Activated B cell treated with CpG ODN at 0.5 μM for 24 hours (primary cell): ENCODE results near the gene ZNF646. TPM values are rescaled to one million over a fixed set of nuclear protein-coding genes. Genes with fewer than 3 reads are reported as not detected.

ENCODE experiments used
- ATAC-seq: fragments of 200-7000 bp; cut with Tn5 transposase; one replicate; pipeline ENCODE4 v1.10.0; 2021; ENCODE audit warnings: low read depth, mild to moderate bottlenecking, moderate library complexity
- CTCF ChIA-PET: fragments of 350-600 bp; sonication (Branson Sonifier 250); formaldehyde crosslinking; loops from one replicate; lab custom pipeline; 2021; ENCODE audit warnings: antibody characterized with exemption; lab: Charles Lee
- POLR2A ChIA-PET: fragments of 350-600 bp; sonication (Branson Sonifier 250); formaldehyde crosslinking; loops from one replicate; lab custom pipeline; 2021; ENCODE audit warnings: antibody characterized with exemption; lab: Charles Lee
- DNase-seq: peaks from one replicate; pipeline ENCODE4 v3.0.0; 2022
- H3K27ac Mint-ChIP-seq: one replicate; pipeline ENCODE4 v1.8.0; 2020; ENCODE audit warnings: mixed read lengths
- H3K27me3 Mint-ChIP-seq: one replicate; pipeline ENCODE4 v1.8.0; 2021; ENCODE audit warnings: mixed read lengths
- H3K36me3 Mint-ChIP-seq: one replicate; pipeline ENCODE4 v1.8.0; 2021; ENCODE audit warnings: low read depth, mixed read lengths
- H3K4me1 Mint-ChIP-seq: one replicate; pipeline ENCODE4 v1.8.0; 2021; ENCODE audit warnings: mixed read lengths
- H3K4me3 Mint-ChIP-seq: one replicate; pipeline ENCODE4 v1.8.0; 2020; ENCODE audit warnings: mild to moderate bottlenecking, mixed read lengths
- H3K9me3 Mint-ChIP-seq: one replicate; pipeline ENCODE4 v1.8.0; 2020; ENCODE audit warnings: mixed read lengths
- intact Hi-C: fragments of 100-400 bp; cut with micrococcal nuclease; formaldehyde crosslinking; loops from one replicate; pipeline ENCODE4 v1.15.1; 2024
- total RNA-seq: library from RNA; stranded (reverse); gene quantifications from 2 replicates; pipeline ENCODE4 v1.2.3, GENCODE V29; 2022
- TF ChIP-seq, protein P1 (sequence below): fragments of 200-600 bp; IDR thresholded peaks from one replicate; pipeline ENCODE4 v1.8.0; 2022; ENCODE audit warnings: antibody characterized with exemption, mild to moderate bottlenecking

The ZNF646 gene
- total RNA-seq, 1 donor from 2014 or later, result 32.5 TPM

DNA sequence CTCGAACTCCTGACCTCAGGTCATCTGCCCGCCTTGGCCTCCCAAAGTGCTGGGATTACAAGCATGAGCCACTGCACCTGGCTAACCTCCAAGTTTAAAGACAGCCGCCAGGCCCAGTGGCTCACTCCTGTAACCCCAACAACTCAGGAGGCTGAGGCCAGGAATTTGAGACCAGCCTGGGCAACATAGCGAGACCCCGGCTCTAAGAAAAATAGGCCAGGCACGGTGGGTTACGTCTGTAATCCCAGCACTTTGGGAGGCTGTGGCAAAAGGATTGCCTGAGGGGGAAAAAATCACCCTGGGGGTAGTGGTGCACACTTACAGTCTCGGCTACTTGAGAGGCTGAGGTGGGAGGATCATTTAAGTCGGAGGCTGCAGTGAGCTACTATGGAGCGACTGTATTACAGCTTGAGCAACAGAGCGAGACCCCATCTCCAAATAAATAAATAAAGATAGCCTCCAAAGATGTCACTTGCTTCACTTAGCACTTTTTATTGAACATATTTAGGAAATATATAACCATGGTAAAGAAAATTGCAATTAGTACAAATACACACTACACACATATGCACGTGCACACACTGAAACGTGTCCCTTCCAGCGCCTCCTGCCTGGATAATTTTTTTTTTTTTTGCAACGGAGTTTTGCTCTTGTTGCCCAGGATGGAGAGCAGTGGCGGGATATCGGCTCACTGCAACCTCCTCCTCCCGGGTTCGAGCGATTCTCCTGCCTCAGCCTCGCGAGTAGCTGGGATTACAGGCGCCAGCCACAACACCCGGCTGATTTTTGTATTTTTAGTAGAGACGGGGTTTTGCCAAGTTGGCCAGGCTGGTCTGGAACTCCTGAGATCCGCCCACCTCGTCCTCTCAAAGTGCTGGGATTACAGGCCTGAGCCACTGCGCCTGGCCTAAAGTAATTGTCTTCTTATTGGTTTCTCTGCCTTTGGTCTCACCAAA, 32.6 kb downstream of the ZNF646 start:
- no peak overlapping the region for H3K27ac Mint-ChIP-seq
- POLR2A ChIA-PET, result interaction anchor here (1.6 kb wide), 1 partner anchor 11 kb away, joined by 13 read pairs; the partner anchor contains the start of gene KAT8
- peaks cover 19% of the 10 kb centered on the region for H3K4me1 Mint-ChIP-seq
- no peaks in the 10 kb centered on the region for H3K27me3 Mint-ChIP-seq
- no peak overlapping the region for H3K4me3 Mint-ChIP-seq
- TF ChIP-seq, protein P1, sequence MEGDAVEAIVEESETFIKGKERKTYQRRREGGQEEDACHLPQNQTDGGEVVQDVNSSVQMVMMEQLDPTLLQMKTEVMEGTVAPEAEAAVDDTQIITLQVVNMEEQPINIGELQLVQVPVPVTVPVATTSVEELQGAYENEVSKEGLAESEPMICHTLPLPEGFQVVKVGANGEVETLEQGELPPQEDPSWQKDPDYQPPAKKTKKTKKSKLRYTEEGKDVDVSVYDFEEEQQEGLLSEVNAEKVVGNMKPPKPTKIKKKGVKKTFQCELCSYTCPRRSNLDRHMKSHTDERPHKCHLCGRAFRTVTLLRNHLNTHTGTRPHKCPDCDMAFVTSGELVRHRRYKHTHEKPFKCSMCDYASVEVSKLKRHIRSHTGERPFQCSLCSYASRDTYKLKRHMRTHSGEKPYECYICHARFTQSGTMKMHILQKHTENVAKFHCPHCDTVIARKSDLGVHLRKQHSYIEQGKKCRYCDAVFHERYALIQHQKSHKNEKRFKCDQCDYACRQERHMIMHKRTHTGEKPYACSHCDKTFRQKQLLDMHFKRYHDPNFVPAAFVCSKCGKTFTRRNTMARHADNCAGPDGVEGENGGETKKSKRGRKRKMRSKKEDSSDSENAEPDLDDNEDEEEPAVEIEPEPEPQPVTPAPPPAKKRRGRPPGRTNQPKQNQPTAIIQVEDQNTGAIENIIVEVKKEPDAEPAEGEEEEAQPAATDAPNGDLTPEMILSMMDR, result no peak
- peaks cover 22% of the 10 kb centered on the region for H3K36me3 Mint-ChIP-seq
- ATAC-seq, result no peak
- CTCF ChIA-PET, result no interaction called here
- no peak for DNase-seq
- intact Hi-C loops, result loop anchor here (5.0 kb wide), 1 partner anchor 761 kb away; no protein-coding TSS in a partner anchor
- H3K9me3 Mint-ChIP-seq, result no peaks in the 10 kb centered on the region

DNA sequence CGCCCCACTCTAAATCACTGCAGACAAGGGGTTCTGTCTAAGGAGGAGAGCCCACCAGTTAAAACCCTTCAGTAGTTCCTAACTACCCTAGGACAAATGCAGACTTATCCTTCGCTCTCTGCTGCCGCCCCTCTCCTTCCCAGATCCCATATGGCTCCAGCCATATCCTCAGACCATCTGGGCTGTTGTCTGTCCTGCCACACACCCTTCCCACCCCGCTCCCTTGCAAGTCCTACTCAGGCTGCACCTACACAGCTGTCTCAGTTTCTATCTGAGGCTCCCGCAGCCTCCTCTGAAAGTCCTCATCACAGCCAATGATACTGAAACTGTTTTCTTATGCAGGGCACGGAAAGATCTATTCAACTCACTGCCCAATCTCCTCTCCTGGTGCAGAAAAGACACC, 33.2 kb downstream of the ZNF646 start:
- H3K27ac Mint-ChIP-seq, result no peak overlapping the region

DNA sequence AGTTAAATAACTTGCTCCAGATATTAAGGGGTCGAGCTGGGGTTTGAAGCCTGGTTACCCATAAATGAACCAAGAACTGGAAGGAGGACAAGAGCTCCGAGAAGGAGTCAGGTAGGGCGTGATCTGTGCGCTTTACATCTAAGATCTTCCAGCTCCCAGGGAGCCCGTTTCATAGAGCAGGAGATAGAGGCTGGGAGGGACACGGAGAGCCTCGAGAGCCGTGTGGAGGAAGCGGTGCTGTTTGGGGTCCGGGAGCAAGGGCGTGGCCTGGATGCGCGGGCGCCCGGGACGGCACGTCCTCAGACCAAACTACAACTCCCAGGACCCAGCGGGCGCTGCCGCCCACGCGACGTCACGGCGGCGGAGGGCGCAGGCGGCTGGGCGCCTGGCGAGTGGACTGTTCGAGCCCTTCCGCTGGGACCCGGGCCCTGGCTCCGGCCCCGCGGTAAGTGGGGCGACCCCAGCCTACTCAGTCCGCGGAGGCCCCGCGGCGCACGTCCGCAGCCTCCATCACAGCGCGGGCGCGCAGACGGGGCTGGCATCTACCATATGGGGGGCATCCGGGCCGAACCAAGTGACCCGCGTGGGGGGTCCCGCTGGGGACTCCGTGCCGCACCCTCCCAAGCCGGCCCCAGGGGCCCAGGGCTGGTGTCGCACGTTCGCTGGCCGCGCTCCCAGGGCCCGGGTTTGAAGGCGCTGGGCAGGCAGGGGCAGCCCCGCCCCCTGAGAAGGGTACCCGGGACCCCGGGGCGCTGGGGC, 34.0 kb downstream of the ZNF646 start, which contains the start of gene BCKDK:
TSS of gene BCKDK (plus strand) at position 352 of the 759 bp plus-strand sequence. CDS start 838 bp downstream, outside the sequence.
- peak; percentile 69 for DNase-seq
- H3K9me3 Mint-ChIP-seq, result no peaks in the 10 kb centered on the region
- H3K27me3 Mint-ChIP-seq, result no peaks in the 10 kb centered on the region
- intact Hi-C loops, result loop anchor here (2.0 to 5.0 kb wide), 2 partner anchors 35 to 759 kb away; no protein-coding TSS in a partner anchor
- ChIA-PET CTCF (interaction anchor here (1.1 kb wide), 1 partner anchor 49 kb away, joined by 5 read pairs; no protein-coding TSS in a partner anchor), POLR2A (interaction anchor here (1.5 to 1.6 kb wide), 2 partner anchors 9 to 72 kb away, joined by 8 to 13 read pairs; partner anchors contain the start of genes FUS and KAT8)
- H3K4me3 Mint-ChIP-seq, result peak within 1 kb of the TSS; percentile 83
- TF ChIP-seq, protein P1, result no peak
- peaks cover 19% of the 10 kb centered on the region for H3K4me1 Mint-ChIP-seq
- H3K36me3 Mint-ChIP-seq, result peaks cover 32% of the 10 kb centered on the region
- ATAC-seq, result peak; percentile 81
- peak within 1 kb of the TSS; percentile 77 for H3K27ac Mint-ChIP-seq

More for the DNA sequence above, 33.2 kb downstream of the ZNF646 start:
- H3K4me1 Mint-ChIP-seq, result peaks cover 19% of the 10 kb centered on the region
- intact Hi-C loops, result loop anchor here (5.0 kb wide), 1 partner anchor 760 kb away; no protein-coding TSS in a partner anchor
- no peaks in the 10 kb centered on the region for H3K9me3 Mint-ChIP-seq
- CTCF ChIA-PET, result interaction anchor here (1.1 kb wide), 1 partner anchor 50 kb away, joined by 5 read pairs; no protein-coding TSS in a partner anchor
- no peaks in the 10 kb centered on the region for H3K27me3 Mint-ChIP-seq
- TF ChIP-seq, protein P1, result no peak
- peak overlapping the region; percentile 83 for H3K4me3 Mint-ChIP-seq
- POLR2A ChIA-PET, result interaction anchor here (1.5 to 1.6 kb wide), 2 partner anchors 10 to 73 kb away, joined by 8 to 13 read pairs; partner anchors contain the start of genes FUS and KAT8
- H3K36me3 Mint-ChIP-seq, result peaks cover 28% of the 10 kb centered on the region
- no peak for ATAC-seq
- DNase-seq, result no peak

DNA sequence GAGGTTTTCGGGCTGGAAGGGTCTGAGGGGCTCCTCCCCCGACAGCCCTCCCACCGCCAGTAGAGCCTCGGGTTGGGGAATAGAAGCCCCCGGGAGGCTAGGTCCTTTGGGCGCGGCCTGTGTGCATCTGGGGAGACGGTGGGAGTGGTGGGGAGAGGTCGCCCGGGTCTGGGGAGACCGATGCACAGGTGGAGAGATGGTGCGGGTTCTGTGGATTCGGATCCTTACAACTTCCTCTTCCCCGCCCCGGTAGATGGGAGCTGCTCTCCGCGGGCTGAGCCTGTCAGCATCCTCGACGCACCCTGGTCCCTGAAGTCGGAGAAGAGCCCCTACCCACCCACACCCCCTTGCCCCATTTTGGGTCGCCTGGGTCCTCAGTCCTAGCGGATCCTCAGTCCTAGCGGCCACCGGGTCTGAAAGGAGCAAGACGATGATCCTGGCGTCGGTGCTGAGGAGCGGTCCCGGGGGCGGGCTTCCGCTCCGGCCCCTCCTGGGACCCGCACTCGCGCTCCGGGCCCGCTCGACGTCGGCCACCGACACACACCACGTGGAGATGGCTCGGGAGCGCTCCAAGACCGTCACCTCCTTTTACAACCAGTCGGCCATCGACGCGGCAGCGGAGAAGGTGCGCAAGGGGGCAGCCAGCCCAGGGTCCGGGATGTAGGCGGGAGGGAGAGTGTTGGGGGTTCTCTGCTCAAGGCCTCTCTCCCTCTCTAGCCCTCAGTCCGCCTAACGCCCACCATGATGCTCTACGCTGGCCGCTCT, 34.8 kb downstream of the ZNF646 start:
- Mint-ChIP-seq H3K9me3 (no peaks in the 10 kb centered on the region), H3K4me3 (peak overlapping the region; percentile 78), H3K4me1 (peaks cover 22% of the 10 kb centered on the region), H3K36me3 (peaks cover 32% of the 10 kb centered on the region), H3K27ac (no peak overlapping the region), H3K27me3 (no peaks in the 10 kb centered on the region)
- intact Hi-C loops, result loop anchor here (2.0 to 5.0 kb wide), 2 partner anchors 34 to 758 kb away; no protein-coding TSS in a partner anchor
- ATAC-seq, result no peak
- ChIA-PET POLR2A (interaction anchor here (0.6 to 1.5 kb wide), 3 partner anchors 9 to 71 kb away, joined by 3 to 8 read pairs (median 3); partner anchors contain the start of gene FUS), CTCF (no interaction called here)
- TF ChIP-seq, protein P1, result no peak
- DNase-seq, result no peak
